ENCODE measurements around the gene TMEM117.

Gene TMEM117

DNA sequence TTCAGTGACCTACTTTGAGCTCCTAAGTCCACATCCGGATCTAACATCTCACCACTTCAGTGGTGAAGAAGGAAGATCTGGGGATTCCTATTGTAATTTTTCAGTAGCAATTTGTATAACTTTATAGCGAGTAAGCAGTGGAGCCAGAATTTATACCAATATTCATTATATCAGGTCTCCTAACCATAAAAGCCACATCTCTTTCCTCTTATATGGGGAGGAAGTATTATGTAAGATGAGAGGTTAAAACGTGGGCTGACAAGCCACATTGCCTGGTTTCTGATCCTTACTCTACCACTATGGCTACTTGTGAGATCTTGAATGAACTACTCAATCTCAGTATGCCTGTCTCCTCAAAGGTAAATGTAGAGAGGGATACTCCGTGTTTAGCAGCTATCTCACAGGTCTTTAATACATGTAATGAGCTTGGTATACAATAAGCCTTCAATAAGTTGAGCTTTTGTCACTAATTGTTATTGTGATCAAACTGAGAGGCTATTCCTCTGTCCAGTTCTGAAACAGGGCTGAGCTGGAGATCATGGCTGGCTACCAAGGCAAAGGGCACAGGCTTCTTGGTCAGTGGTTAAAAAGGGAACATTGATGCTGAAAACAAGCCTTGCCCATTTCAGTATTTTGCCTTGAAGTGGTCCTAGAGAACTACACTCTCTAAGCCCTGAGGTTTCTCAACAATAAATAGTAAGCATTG, 3.3 kb upstream of the TMEM117 start:
- 0 out of 2 replicates have a peak, but pooled peaks cover 3% of the 10 kb centered on the region for H3K27me3 ChIP-seq (ENCODE audit: insufficient read depth, low read length)
- no peak overlapping the region for H3K27ac ChIP-seq (ENCODE audit: low read depth, low read length, poor library complexity, severe bottlenecking)
- TF ChIP-seq EZH2 (IDR thresholded peaks at IDR 0.05; ENCODE audit: borderline replicate concordance, low read length) (no peak), CTCF (IDR thresholded peaks at IDR 0.05; ENCODE audit: low read length) (no peak)
- no peaks in the 10 kb centered on the region for H3K9me2 ChIP-seq (ENCODE audit: low read depth, low read length)
- H2AFZ ChIP-seq (ENCODE audit: low read length) = no peak overlapping the region
- no peaks in the 10 kb centered on the region for H3K9me3 ChIP-seq (ENCODE audit: low read length)
- H3K4me1 ChIP-seq (ENCODE audit: insufficient read depth, low read length, severe bottlenecking) = peaks cover 14% of the 10 kb centered on the region
- H3K36me3 ChIP-seq (ENCODE audit: insufficient read depth, low read length) = no peaks in the 10 kb centered on the region
- H3K4me2 ChIP-seq (ENCODE audit: low read length) = no peak overlapping the region
- H3K9ac ChIP-seq (ENCODE audit: low read length) = no peak overlapping the region
- H3F3A ChIP-seq (ENCODE audit: insufficient read depth, low read length) = no peaks in the 10 kb centered on the region
- no peak overlapping the region for H3K4me3 ChIP-seq (ENCODE audit: low read depth, low read length, poor library complexity, severe bottlenecking)
- no peaks in the 10 kb centered on the region for H3K79me2 ChIP-seq (ENCODE audit: insufficient read depth, low read length)
- no peaks in the 10 kb centered on the region for H4K20me1 ChIP-seq (ENCODE audit: insufficient read depth, low read length)

DNA sequence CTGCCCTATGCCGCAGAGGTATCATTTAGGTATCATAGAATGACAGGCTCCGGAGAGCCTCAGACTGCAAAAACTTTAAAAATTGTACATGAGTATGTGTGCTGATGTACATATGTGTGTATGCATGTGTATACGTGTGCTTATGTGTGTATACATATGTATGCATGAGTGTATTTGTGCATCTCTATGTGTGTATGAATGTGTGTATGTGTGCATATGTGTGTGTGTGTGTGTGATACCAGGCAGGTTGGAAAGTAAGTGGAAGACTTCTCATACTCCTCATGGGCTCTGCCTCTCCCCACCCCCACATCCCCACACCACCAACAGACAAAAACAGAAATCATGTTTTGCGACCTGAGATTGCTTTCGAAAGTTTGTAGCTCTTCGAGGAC, 621 bp upstream of the TMEM117 start:
- no peaks in the 10 kb centered on the region for H3K79me2 ChIP-seq (ENCODE audit: insufficient read depth, low read length)
- H3K4me1 ChIP-seq (ENCODE audit: insufficient read depth, low read length, severe bottlenecking) = peaks cover 14% of the 10 kb centered on the region
- no peaks in the 10 kb centered on the region for H4K20me1 ChIP-seq (ENCODE audit: insufficient read depth, low read length)
- peak overlapping the region; percentile 99 for H3K4me2 ChIP-seq (ENCODE audit: low read length)
- no peaks in the 10 kb centered on the region for H3K9me3 ChIP-seq (ENCODE audit: low read length)
- no peak overlapping the region for H2AFZ ChIP-seq (ENCODE audit: low read length)
- peak overlapping the region; percentile 80 for H3K4me3 ChIP-seq (ENCODE audit: low read depth, low read length, poor library complexity, severe bottlenecking)
- H3K36me3 ChIP-seq (ENCODE audit: insufficient read depth, low read length) = no peaks in the 10 kb centered on the region
- peak overlapping the region; percentile 61 for H3K9ac ChIP-seq (ENCODE audit: low read length)
- no peak for TF ChIP-seq CTCF (IDR thresholded peaks at IDR 0.05; ENCODE audit: low read length)
- no peak for TF ChIP-seq EZH2 (IDR thresholded peaks at IDR 0.05; ENCODE audit: borderline replicate concordance, low read length)
- no peaks in the 10 kb centered on the region for H3F3A ChIP-seq (ENCODE audit: insufficient read depth, low read length)
- H3K9me2 ChIP-seq (ENCODE audit: low read depth, low read length) = no peaks in the 10 kb centered on the region
- H3K27ac ChIP-seq (ENCODE audit: low read depth, low read length, poor library complexity, severe bottlenecking) = no peak overlapping the region
- no peaks in the 10 kb centered on the region for H3K27me3 ChIP-seq (ENCODE audit: insufficient read depth, low read length)

DNA sequence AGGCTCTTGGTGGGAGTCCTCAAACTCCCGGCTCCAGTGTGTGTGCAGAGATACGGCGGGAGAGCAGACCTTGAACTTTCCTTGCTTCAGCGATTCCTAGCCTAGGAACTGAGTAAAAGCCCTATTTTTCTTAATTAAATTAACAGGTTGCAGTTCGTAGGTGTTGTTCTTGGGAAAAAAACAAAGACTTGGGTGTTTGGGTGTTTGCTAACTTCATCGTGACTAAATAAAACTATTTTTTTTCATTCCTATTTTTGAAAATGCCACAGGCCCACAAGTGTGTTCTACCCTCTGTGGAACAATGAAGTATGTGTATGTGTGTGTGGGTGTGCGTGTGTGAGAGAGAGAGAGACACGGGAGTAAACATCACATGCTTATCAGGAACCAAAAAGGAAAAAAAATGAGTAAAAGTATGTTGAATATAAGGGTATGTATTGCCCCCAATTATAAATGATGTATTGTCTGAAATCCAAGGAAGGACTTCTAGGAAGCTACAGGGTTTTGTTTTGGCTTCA, 651 bp downstream of the TMEM117 start:
- TF ChIP-seq CTCF (IDR thresholded peaks at IDR 0.05; ENCODE audit: low read length) (no peak), EZH2 (IDR thresholded peaks at IDR 0.05; ENCODE audit: borderline replicate concordance, low read length) (no peak)
- H3K4me2 ChIP-seq (ENCODE audit: low read length) = peak overlapping the region; percentile 99
- H3K27ac ChIP-seq (ENCODE audit: low read depth, low read length, poor library complexity, severe bottlenecking) = no peak overlapping the region

More for the DNA sequence above, 651 bp downstream of the TMEM117 start:
- H3K79me2 ChIP-seq (ENCODE audit: insufficient read depth, low read length) = no peaks in the 10 kb centered on the region
- peak overlapping the region; percentile 80 for H3K4me3 ChIP-seq (ENCODE audit: low read depth, low read length, poor library complexity, severe bottlenecking)
- peak overlapping the region; percentile 61 for H3K9ac ChIP-seq (ENCODE audit: low read length)
- H3K27me3 ChIP-seq (ENCODE audit: insufficient read depth, low read length) = no peaks in the 10 kb centered on the region
- no peaks in the 10 kb centered on the region for H3F3A ChIP-seq (ENCODE audit: insufficient read depth, low read length)
- H2AFZ ChIP-seq (ENCODE audit: low read length) = no peak overlapping the region
- H3K4me1 ChIP-seq (ENCODE audit: insufficient read depth, low read length, severe bottlenecking) = peaks cover 14% of the 10 kb centered on the region
- no peaks in the 10 kb centered on the region for H3K9me2 ChIP-seq (ENCODE audit: low read depth, low read length)
- H4K20me1 ChIP-seq (ENCODE audit: insufficient read depth, low read length) = no peaks in the 10 kb centered on the region
- H3K9me3 ChIP-seq (ENCODE audit: low read length) = no peaks in the 10 kb centered on the region
- no peaks in the 10 kb centered on the region for H3K36me3 ChIP-seq (ENCODE audit: insufficient read depth, low read length)

Data from OCI-LY1 (cell line).